ENCODE results near the gene MEGF11. TPM values are rescaled to one million over a fixed set of nuclear protein-coding genes. Genes with fewer than 3 reads are reported as not detected.

MEGF11 gene
- total RNA-seq, 1 experiment from 2014 or later: 1.2 TPM

- Histone ChIP-seq H3K4ac (ENCODE audit: low read depth, low read length) (no peak overlapping the region), H3K9ac (ENCODE audit: extremely low read depth, insufficient read length, low read length) (no peak overlapping the region), H3K27me3 (ENCODE audit: insufficient read depth, low read length) (no peaks in the 10 kb centered on the region), H3K79me2 (ENCODE audit: insufficient read depth, low read length) (no peaks in the 10 kb centered on the region), H4K8ac (replicated peaks; ENCODE audit: insufficient read length, low read depth, low read length) (no peak overlapping the region), H3K27ac (ENCODE audit: insufficient read length, low read depth, low read length) (no peak overlapping the region), H3K9me3 (ENCODE audit: control insufficient read depth, low read depth, low read length) (no peaks in the 10 kb centered on the region), H2BK15ac (ENCODE audit: low read depth, low read length) (no peak overlapping the region), H2AK5ac (ENCODE audit: insufficient read length, low read length) (no peak overlapping the region), H3T11ph (ENCODE audit: low read length) (no peak overlapping the region), H3K18ac (ENCODE audit: insufficient read length, low read depth, low read length) (no peak overlapping the region), H3K4me1 (ENCODE audit: insufficient read depth, low read length) (peaks cover 2% of the 10 kb centered on the region; the same call in 1 of the 2 replicates), H4K91ac (ENCODE audit: insufficient read length, low read depth, low read length) (no peak overlapping the region), H3K23me2 (ENCODE audit: insufficient read length, low read depth, low read length, poor library complexity, severe bottlenecking) (no peaks in the 10 kb centered on the region), H3K79me1 (ENCODE audit: insufficient read depth, low read depth, low read length, poor library complexity, severe bottlenecking) (no peaks in the 10 kb centered on the region), H3K56ac (ENCODE audit: insufficient read length, low read depth, low read length) (no peak overlapping the region), H4K5ac (ENCODE audit: insufficient read length, low read depth, low read length) (no peak overlapping the region), H2AFZ (ENCODE audit: low read length) (no peak overlapping the region), H3K4me2 (ENCODE audit: insufficient read depth, insufficient read length, low read length) (no peak overlapping the region), H3K23ac (ENCODE audit: insufficient read length, low read depth, low read length) (no peak overlapping the region), H2BK20ac (ENCODE audit: low read depth, low read length, poor library complexity, severe bottlenecking) (no peak overlapping the region), H2BK5ac (ENCODE audit: insufficient read length, low read length) (no peak overlapping the region), H2BK12ac (ENCODE audit: insufficient read length, low read depth, low read length) (no peak overlapping the region), H4K20me1 (ENCODE audit: control insufficient read depth, insufficient read depth, insufficient read length) (no peaks in the 10 kb centered on the region), H2BK120ac (ENCODE audit: low read depth, low read length, poor library complexity, severe bottlenecking) (no peak overlapping the region), H3K14ac (ENCODE audit: insufficient read depth, low read length) (no peak overlapping the region)
- no peaks in the 10 kb centered on the region for H3K36me3 Mint-ChIP-seq (ENCODE audit: insufficient read depth in 1 of 3, low read depth in 3 of 3)
- H3K4me3 Mint-ChIP-seq: no peak overlapping the region
- no peaks in the 10 kb centered on the region for H3K9me3 Mint-ChIP-seq
- peak overlapping the region in 2 of 3 experiments; percentile 26 to 41; a peak in 2 of 7 replicates for H3K27ac Mint-ChIP-seq
- WGBS (ENCODE audit: extremely low coverage, insufficient read length, low lambda C conversion rate): no CpG with 5 or more reads among the region's 3 CpGs
- TF ChIP-seq CTCF (conservative IDR thresholded peaks at IDR 0.05): no peak; the same call in 2 of the 3 replicates
- no peak for DNase-seq
- peaks cover 11% of the 10 kb centered on the region for H3K27me3 Mint-ChIP-seq (ENCODE audit: low read depth)
- peaks cover 32 to 60% of the 10 kb centered on the region in 2 experiments for H3K4me1 Mint-ChIP-seq
These were observed 123.0 kb downstream of the MEGF11 start for GRCh38 chr15:66130496-66131034.
